ENCODE data around the gene LOXL1. TPM values are rescaled to one million over a fixed set of nuclear protein-coding genes. Genes with fewer than 3 reads are reported as not detected.

Gene LOXL1
- polyA plus RNA-seq, 3 donors, result 0.07 TPM; not detected in 2

DNA sequence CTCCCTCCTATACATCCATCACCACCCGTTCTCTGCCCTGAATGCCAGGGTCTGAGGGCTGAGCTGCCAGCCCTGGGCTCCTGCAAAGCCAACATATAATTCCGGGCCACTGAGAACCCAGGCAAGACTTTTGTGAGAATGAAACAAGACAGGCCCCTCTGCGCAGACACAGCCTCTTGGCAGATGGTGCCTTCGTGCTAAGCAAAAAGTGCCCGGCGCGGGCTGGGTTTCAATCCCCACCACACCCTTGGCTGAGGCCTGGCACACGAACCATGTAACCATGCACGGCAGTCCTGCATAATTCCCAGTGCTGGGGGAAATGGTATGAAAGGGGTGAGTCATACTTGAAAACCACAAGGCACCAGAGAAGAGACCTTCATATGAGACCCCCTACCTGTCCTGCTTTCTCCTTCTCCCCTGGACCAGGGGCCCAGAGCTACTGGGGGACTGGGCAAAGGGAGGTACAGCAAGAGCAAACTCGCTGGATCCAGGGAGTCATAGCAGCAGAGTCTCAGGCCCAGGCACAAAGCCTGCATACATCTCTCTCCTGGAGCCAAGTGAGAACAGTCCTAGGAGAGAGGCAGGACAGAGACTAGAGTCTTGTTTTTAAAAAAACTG, 26.1 kb upstream of the LOXL1 start:
- Histone ChIP-seq H3K9ac (ENCODE audit: insufficient read depth, low read length, poor library complexity, severe bottlenecking) (no peak overlapping the region), H3K27ac (ENCODE audit: low read depth in 1 of 2, low read length in 2 of 2) (no peak overlapping the region), H3K27me3 (ENCODE audit: control insufficient read depth in 2 of 2, insufficient read depth in 2 of 2, low read length in 2 of 2) (no peaks in the 10 kb centered on the region), H4K20me1 (ENCODE audit: insufficient read depth, low read length) (no peaks in the 10 kb centered on the region), H2AFZ (ENCODE audit: insufficient read depth, low read depth, low read length, poor library complexity, severe bottlenecking) (no peak overlapping the region), H3K4me1 (ENCODE audit: control insufficient read depth in 1 of 2, insufficient read depth in 2 of 2, low read length in 2 of 2) (no peaks in the 10 kb centered on the region), H3K9me3 (replicated peaks in 1 of 2; ENCODE audit: control insufficient read depth in 1 of 2, insufficient read depth in 1 of 2, low read length in 2 of 2) (no peaks in the 10 kb centered on the region), H3K79me2 (ENCODE audit: insufficient read depth, low read length) (no peaks in the 10 kb centered on the region), H3K4me2 (replicated peaks; ENCODE audit: extremely low read depth, low read length, poor library complexity, severe bottlenecking) (no peak overlapping the region), H3K36me3 (replicated peaks in 1 of 2; ENCODE audit: control insufficient read depth in 1 of 2, insufficient read depth in 2 of 2, low read length in 2 of 2) (no peaks in the 10 kb centered on the region), H3K4me3 (replicated peaks in 1 of 3; ENCODE audit: low read depth in 2 of 3, low read length in 3 of 3) (no peak overlapping the region)
- H3K4me3 Mint-ChIP-seq, result no peak overlapping the region
- no peak for DNase-seq
- TF ChIP-seq, protein P1, sequence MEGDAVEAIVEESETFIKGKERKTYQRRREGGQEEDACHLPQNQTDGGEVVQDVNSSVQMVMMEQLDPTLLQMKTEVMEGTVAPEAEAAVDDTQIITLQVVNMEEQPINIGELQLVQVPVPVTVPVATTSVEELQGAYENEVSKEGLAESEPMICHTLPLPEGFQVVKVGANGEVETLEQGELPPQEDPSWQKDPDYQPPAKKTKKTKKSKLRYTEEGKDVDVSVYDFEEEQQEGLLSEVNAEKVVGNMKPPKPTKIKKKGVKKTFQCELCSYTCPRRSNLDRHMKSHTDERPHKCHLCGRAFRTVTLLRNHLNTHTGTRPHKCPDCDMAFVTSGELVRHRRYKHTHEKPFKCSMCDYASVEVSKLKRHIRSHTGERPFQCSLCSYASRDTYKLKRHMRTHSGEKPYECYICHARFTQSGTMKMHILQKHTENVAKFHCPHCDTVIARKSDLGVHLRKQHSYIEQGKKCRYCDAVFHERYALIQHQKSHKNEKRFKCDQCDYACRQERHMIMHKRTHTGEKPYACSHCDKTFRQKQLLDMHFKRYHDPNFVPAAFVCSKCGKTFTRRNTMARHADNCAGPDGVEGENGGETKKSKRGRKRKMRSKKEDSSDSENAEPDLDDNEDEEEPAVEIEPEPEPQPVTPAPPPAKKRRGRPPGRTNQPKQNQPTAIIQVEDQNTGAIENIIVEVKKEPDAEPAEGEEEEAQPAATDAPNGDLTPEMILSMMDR (IDR thresholded peaks at IDR 0.05), result no peak
- WGBS (ENCODE audit: insufficient coverage), result 100% methylated on average over 3 of the region's 10 CpGs
- no peaks in the 10 kb centered on the region for H3K36me3 Mint-ChIP-seq
- intact Hi-C loops (cut with micrococcal nuclease), result no loop called here
- no peaks in the 10 kb centered on the region for H3K4me1 Mint-ChIP-seq
- peaks cover 0 to 7% (median 1%) of the 10 kb centered on the region in 3 donors for H3K27me3 Mint-ChIP-seq (ENCODE audit: low read depth in 3 of 3)
- no peaks in the 10 kb centered on the region for H3K9me3 Mint-ChIP-seq
- no peak overlapping the region for H3K27ac Mint-ChIP-seq

DNA sequence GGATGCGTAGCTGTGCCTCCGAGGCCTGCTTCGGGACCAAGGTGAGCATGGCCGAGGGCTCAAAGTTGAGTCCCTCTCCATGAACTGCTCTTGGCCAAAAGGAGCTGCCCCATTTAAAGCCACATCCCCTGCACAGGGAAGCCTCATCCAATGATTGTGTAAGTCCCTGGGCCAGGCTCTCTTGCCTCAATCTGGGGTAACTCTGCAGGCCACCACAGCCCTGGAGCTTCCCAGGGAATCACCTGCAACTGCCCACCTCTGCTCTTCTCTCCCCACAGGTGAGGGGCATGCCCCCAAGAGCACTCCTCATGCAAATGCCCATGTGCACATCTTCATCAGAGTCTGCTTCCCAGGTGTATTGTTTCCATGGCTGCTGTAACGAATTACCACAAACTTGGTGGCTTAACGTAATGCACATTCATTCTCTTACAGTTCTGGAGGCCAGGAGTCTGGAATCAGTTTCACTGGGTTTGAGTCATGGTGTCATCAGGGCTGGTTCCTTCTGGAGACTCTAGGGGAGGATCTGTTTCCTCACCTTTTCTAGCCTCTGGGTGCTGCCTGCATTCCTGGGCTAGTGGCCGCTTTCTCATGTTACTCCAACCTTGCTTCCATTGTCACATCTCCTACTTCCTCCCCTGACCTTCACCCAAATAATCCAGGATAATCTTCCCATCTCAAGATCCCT, 25.0 kb upstream of the LOXL1 start:
- H3K36me3 Mint-ChIP-seq, result no peaks in the 10 kb centered on the region
- peaks cover 1% of the 10 kb centered on the region for H3K4me1 Mint-ChIP-seq
- TF ChIP-seq, protein P1 (IDR thresholded peaks at IDR 0.05), result no peak
- no peaks in the 10 kb centered on the region for H3K9me3 Mint-ChIP-seq
- Histone ChIP-seq H3K36me3 (replicated peaks in 1 of 2; ENCODE audit: control insufficient read depth in 1 of 2, insufficient read depth in 2 of 2, low read length in 2 of 2) (no peaks in the 10 kb centered on the region), H3K79me2 (ENCODE audit: insufficient read depth, low read length) (no peaks in the 10 kb centered on the region), H3K27me3 (ENCODE audit: control insufficient read depth in 2 of 2, insufficient read depth in 2 of 2, low read length in 2 of 2) (no peaks in the 10 kb centered on the region), H2AFZ (ENCODE audit: insufficient read depth, low read depth, low read length, poor library complexity, severe bottlenecking) (no peak overlapping the region), H3K9ac (ENCODE audit: insufficient read depth, low read length, poor library complexity, severe bottlenecking) (no peak overlapping the region), H3K4me2 (replicated peaks; ENCODE audit: extremely low read depth, low read length, poor library complexity, severe bottlenecking) (no peak overlapping the region), H3K9me3 (replicated peaks in 1 of 2; ENCODE audit: control insufficient read depth in 1 of 2, insufficient read depth in 1 of 2, low read length in 2 of 2) (no peaks in the 10 kb centered on the region), H3K27ac (ENCODE audit: low read depth in 1 of 2, low read length in 2 of 2) (no peak overlapping the region), H3K4me3 (replicated peaks in 1 of 3; ENCODE audit: low read depth in 2 of 3, low read length in 3 of 3) (no peak overlapping the region), H4K20me1 (ENCODE audit: insufficient read depth, low read length) (no peaks in the 10 kb centered on the region), H3K4me1 (ENCODE audit: control insufficient read depth in 1 of 2, insufficient read depth in 2 of 2, low read length in 2 of 2) (no peaks in the 10 kb centered on the region)
- intact Hi-C loops (cut with micrococcal nuclease), result no loop called here
- no peak overlapping the region for H3K4me3 Mint-ChIP-seq
- H3K27ac Mint-ChIP-seq, result peak overlapping the region in 1 of 7 donors; percentile 6
- no peak for DNase-seq
- H3K27me3 Mint-ChIP-seq (ENCODE audit: low read depth in 3 of 3), result peaks cover 0 to 7% (median 1%) of the 10 kb centered on the region in 3 donors
- 95% methylated on average over 4 of the region's 7 CpGs for WGBS (ENCODE audit: insufficient coverage)

All from CD14-positive monocyte (primary cell).